Parathyroid adenoma (tissue), 2 donors: ENCODE measurements around the gene PIWIL4.

Source experiments
- H2AFZ ChIP-seq: fragments of 300-600 bp; sonication (generic); one replicate; pipeline ENCODE4 v1.7.0; 2017; ENCODE audit warnings: antibody characterized with exemption, mild to moderate bottlenecking
- H3K27ac ChIP-seq: fragments of 300-600 bp; sonication (generic); one replicate; pipeline ENCODE4 v1.7.0; 2017
- H3K27me3 ChIP-seq: fragments of 300-600 bp; sonication (generic); one replicate; pipeline ENCODE4 v1.7.0; 2017; ENCODE audit warnings: low read length; ENCODE audit not compliant: control insufficient read depth, insufficient read depth
- H3K36me3 ChIP-seq: fragments of 300-600 bp; sonication (generic); one replicate; pipeline ENCODE4 v1.7.0; 2017; ENCODE audit warnings: low read length; ENCODE audit not compliant: control insufficient read depth, insufficient read depth
- H3K4me1 ChIP-seq: fragments of 300-600 bp; sonication (generic); one replicate; pipeline ENCODE4 v1.7.0; 2017; ENCODE audit warnings: control low read depth
- H3K4me2 ChIP-seq: fragments of 300-600 bp; sonication (generic); one replicate; pipeline ENCODE4 v1.7.0; 2017; ENCODE audit warnings: low read length
- H3K4me3 ChIP-seq: fragments of 300-600 bp; sonication (generic); one replicate; pipeline ENCODE4 v1.7.0; 2017; ENCODE audit warnings: low read depth, low read length
- H3K79me2 ChIP-seq: fragments of 300-600 bp; sonication (generic); one replicate; pipeline ENCODE4 v1.7.0; 2017; ENCODE audit warnings: control low read depth
- H3K9ac ChIP-seq: fragments of 300-600 bp; sonication (generic); one replicate; pipeline ENCODE4 v1.7.0; 2017; ENCODE audit warnings: mild to moderate bottlenecking
- H3K9me3 ChIP-seq: fragments of 300-600 bp; sonication (generic); one replicate; pipeline ENCODE4 v1.7.0; 2017; ENCODE audit warnings: low read length; ENCODE audit not compliant: control insufficient read depth
- TF ChIP-seq, protein P1 (sequence below): fragments of 300-600 bp; sonication (generic); IDR thresholded peaks from one replicate; pipeline ENCODE4 v1.7.0; 2017; ENCODE audit warnings: antibody characterized with exemption, mild to moderate bottlenecking
- donor health status: primary hyperparathyroidism.

PIWIL4 gene

DNA sequence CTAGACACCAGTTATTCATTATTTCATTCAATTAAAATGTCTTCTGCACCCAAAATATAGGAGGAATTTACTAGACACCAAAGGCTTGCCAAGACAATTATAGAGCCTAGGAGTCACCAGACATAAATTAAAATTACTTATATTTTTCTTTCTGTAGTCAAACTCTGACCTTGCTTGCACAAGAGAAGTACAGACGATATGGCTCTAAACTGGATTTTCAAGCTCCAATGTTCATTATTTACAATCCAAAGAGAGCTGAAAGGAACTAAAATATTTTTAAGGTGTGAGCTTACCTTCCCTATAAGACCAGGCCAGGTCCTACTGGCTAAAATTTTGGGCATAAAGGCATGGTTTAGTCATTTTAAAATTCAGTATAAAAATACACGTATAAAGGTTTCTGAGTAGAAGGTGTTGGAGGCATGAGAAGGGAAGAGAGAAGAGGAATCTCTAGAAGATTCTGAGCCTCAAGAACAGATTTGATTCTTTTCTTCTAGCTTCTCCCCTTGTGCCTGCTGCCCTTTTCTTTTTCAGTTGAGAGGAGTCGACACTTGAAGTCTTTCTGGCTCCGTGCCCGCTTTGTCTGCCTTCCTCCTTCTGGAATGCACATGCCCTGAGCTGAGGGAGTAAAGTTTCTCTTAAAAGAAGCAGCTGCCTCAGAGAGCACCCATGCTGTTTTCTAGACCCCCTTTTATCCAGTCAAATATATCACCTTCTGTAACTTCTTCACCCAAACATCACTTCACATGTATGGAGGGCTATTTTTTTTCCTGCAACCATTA, 41.4 kb upstream of the PIWIL4 start:
- no peak overlapping the region for H3K27ac ChIP-seq
- no peaks in the 10 kb centered on the region for H3K27me3 ChIP-seq
- no peaks in the 10 kb centered on the region for H3K4me1 ChIP-seq
- no peak overlapping the region for H3K4me3 ChIP-seq
- H3K9me3 ChIP-seq: no peaks in the 10 kb centered on the region
- no peak overlapping the region for H3K9ac ChIP-seq
- no peaks in the 10 kb centered on the region for H3K79me2 ChIP-seq
- TF ChIP-seq, protein P1, sequence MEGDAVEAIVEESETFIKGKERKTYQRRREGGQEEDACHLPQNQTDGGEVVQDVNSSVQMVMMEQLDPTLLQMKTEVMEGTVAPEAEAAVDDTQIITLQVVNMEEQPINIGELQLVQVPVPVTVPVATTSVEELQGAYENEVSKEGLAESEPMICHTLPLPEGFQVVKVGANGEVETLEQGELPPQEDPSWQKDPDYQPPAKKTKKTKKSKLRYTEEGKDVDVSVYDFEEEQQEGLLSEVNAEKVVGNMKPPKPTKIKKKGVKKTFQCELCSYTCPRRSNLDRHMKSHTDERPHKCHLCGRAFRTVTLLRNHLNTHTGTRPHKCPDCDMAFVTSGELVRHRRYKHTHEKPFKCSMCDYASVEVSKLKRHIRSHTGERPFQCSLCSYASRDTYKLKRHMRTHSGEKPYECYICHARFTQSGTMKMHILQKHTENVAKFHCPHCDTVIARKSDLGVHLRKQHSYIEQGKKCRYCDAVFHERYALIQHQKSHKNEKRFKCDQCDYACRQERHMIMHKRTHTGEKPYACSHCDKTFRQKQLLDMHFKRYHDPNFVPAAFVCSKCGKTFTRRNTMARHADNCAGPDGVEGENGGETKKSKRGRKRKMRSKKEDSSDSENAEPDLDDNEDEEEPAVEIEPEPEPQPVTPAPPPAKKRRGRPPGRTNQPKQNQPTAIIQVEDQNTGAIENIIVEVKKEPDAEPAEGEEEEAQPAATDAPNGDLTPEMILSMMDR: no peak
- no peak overlapping the region for H2AFZ ChIP-seq
- no peak overlapping the region for H3K4me2 ChIP-seq
- no peaks in the 10 kb centered on the region for H3K36me3 ChIP-seq

DNA sequence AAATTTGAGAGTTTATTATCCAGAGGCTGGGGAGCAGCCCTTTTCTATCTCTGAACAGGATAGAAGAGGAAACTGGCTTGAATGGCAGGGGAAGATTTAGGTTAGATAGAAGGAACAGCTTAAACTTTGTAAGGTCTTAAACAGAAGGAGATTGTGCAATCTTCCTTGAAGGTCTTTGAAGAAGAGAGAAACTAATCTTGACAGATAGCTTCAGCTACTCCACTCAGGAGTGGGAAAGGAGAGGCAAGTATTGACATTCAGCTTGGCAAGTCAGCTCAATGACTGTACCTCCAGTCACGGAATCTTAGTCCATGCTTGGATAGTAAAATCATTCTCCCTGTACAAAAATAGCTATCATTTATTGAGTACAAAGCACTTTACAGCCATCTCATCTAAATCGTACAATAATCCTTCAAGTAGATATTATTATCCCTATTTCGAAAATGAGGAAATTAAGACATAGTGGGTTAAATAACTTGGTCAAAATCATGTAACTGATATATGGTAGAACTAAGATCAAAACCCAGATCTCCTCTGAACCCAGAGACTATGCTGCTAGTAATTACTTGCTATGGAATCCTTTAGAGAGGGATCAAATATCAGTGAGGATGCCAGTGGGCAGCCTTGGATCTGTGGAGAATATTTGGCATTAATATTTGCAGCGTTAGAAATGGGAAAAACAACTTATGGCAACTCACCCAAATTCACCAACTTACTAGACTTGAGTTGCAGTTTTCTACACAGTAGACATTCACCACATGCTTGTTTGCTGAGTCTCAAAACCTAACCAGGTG, 40.3 kb upstream of the PIWIL4 start:
- Histone ChIP-seq H3K9ac (no peak overlapping the region), H3K4me3 (no peak overlapping the region), H3K79me2 (no peaks in the 10 kb centered on the region), H3K36me3 (no peaks in the 10 kb centered on the region), H3K4me2 (no peak overlapping the region), H3K4me1 (no peaks in the 10 kb centered on the region), H3K9me3 (no peaks in the 10 kb centered on the region), H2AFZ (no peak overlapping the region), H3K27ac (no peak overlapping the region), H3K27me3 (no peaks in the 10 kb centered on the region)
- TF ChIP-seq, protein P1: no peak

DNA sequence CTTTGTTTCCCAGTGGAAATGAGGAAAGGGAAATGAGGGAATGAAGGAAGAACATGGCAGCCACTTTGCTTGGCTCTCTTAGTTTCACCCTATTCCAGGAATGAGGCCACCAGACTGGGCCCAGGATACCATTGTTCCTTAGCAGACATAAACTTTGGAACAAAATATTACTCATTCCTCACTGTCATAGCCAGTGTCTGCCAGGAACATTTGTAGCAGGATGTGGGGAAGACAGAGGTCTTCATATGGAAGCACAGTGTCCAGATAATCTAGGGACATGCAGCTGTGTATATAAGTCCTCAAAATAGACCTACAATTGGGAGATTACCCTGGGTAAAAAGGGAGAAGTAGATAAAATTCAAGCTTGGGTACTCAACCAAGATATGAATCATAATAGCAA, 38.6 kb upstream of the PIWIL4 start:
- no peaks in the 10 kb centered on the region for H3K79me2 ChIP-seq
- H3K27ac ChIP-seq: no peak overlapping the region
- no peaks in the 10 kb centered on the region for H3K36me3 ChIP-seq
- no peak overlapping the region for H3K4me3 ChIP-seq
- no peaks in the 10 kb centered on the region for H3K27me3 ChIP-seq
- no peaks in the 10 kb centered on the region for H3K9me3 ChIP-seq
- H2AFZ ChIP-seq: no peak overlapping the region
- H3K9ac ChIP-seq: no peak overlapping the region
- H3K4me1 ChIP-seq: no peaks in the 10 kb centered on the region
- no peak overlapping the region for H3K4me2 ChIP-seq
- TF ChIP-seq, protein P1: no peak

DNA sequence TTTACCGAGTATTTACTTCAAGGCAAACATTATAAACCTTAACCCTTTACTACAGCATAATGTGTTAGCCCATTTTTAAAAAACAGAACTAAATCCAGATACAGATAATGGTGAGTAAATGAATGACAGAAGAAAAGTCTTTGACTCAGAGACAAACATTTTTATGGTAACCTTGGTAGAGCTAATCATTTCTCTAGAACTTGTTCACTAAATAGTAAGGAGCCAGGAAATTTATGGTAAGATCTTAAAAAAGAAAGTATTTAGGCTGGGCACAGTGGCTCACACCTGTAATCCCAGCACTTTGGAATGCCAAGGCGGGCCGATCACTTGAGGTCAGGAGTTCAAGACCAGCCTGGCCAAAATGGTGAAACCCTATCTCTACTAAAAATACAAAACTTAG, 35.0 kb upstream of the PIWIL4 start:
- no peak overlapping the region for H3K4me2 ChIP-seq
- no peak overlapping the region for H2AFZ ChIP-seq
- no peak overlapping the region for H3K4me3 ChIP-seq
- H3K9me3 ChIP-seq: no peaks in the 10 kb centered on the region
- no peak overlapping the region for H3K27ac ChIP-seq
- no peaks in the 10 kb centered on the region for H3K4me1 ChIP-seq
- no peaks in the 10 kb centered on the region for H3K79me2 ChIP-seq
- H3K36me3 ChIP-seq: no peaks in the 10 kb centered on the region
- TF ChIP-seq, protein P1: no peak
- H3K9ac ChIP-seq: no peak overlapping the region
- no peaks in the 10 kb centered on the region for H3K27me3 ChIP-seq
